HepG2 (cell line): Measurements from ENCODE around the gene WIPF2. TPM values are rescaled to one million over a fixed set of nuclear protein-coding genes. Genes with fewer than 3 reads are reported as not detected.

ENCODE experiments used
- ARID5B ChIP-seq: IDR thresholded peaks from 2 replicates; pipeline ENCODE4 v1.4.0; 2020; ENCODE audit warnings: mild to moderate bottlenecking, missing genetic modification reagents
- ERF ChIP-seq: IDR thresholded peaks from 2 replicates; pipeline ENCODE4 v1.6.1; 2018; ENCODE audit warnings: missing biosample characterization, missing genetic modification reagents
- FOXA3 ChIP-seq: IDR thresholded peaks from 2 replicates; pipeline ENCODE4 v1.6.1; 2016; ENCODE audit warnings: missing genetic modification reagents, missing compliant biosample characterization
- GATAD1 ChIP-seq: IDR thresholded peaks from 2 replicates; pipeline ENCODE4 v1.6.1; 2016; ENCODE audit warnings: missing genetic modification reagents, missing compliant biosample characterization
- MXI1 ChIP-seq: IDR thresholded peaks from 3 replicates; pipeline ENCODE4 v1.6.1; 2012; ENCODE audit warnings: low read depth, low read length, inconsistent platforms, borderline replicate concordance
- NCOA2 ChIP-seq: sonication (generic); formaldehyde crosslinking; IDR thresholded peaks from 2 replicates; pipeline ENCODE4 v1.8.0; 2022; ENCODE audit warnings: inconsistent platforms
- NR2F2 ChIP-seq: IDR thresholded peaks from 2 replicates; pipeline ENCODE4 v1.6.1; 2012; ENCODE audit warnings: low read depth, inconsistent platforms, borderline replicate concordance
- PBX2 ChIP-seq: IDR thresholded peaks from 2 replicates; pipeline ENCODE4 v1.6.1; 2016; ENCODE audit warnings: control low read depth
- POLR2A ChIP-seq, 2 experiments: IDR thresholded peaks; 2 replicates each; pipeline ENCODE4 v1.6.1; 2011; ENCODE audit warnings: low read depth in 2 of 2, low read length in 2 of 2, mild to moderate bottlenecking in 1 of 2, moderate library complexity in 1 of 2; ENCODE audit not compliant: insufficient read depth in 1 of 2
- SIX1 ChIP-seq: sonication (generic); formaldehyde crosslinking; IDR thresholded peaks from 2 replicates; pipeline ENCODE4 v1.4.0; 2020; ENCODE audit warnings: missing genetic modification reagents, borderline replicate concordance
- ZBTB10 ChIP-seq: sonication (generic); formaldehyde crosslinking; IDR thresholded peaks from 2 replicates; pipeline ENCODE4 v1.4.0; 2020; ENCODE audit warnings: missing genetic modification reagents, borderline replicate concordance
- ZFP36L2 ChIP-seq: sonication (generic); formaldehyde crosslinking; IDR thresholded peaks from 2 replicates; pipeline ENCODE4 v1.4.0; 2020; ENCODE audit warnings: missing genetic modification reagents
- ZKSCAN8 ChIP-seq: IDR thresholded peaks from 2 replicates; pipeline ENCODE4 v1.6.1; 2016; ENCODE audit warnings: borderline replicate concordance, missing genetic modification reagents, missing compliant biosample characterization
- ZNF101 ChIP-seq: sonication (generic); formaldehyde crosslinking; IDR thresholded peaks from 2 replicates; pipeline ENCODE4 v1.4.0; 2020; ENCODE audit warnings: mild to moderate bottlenecking, low read depth, missing genetic modification reagents, borderline replicate concordance
- ZNF235 ChIP-seq: sonication (generic); formaldehyde crosslinking; IDR thresholded peaks from 2 replicates; pipeline ENCODE4 v1.8.1; 2023; ENCODE audit warnings: mild to moderate bottlenecking, missing genetic modification reagents, borderline replicate concordance
- ZNF430 ChIP-seq: sonication (generic); formaldehyde crosslinking; IDR thresholded peaks from 2 replicates; pipeline ENCODE4 v1.9.0; 2021; ENCODE audit warnings: mild to moderate bottlenecking, missing genetic modification reagents
- ZNF556 ChIP-seq: sonication (generic); formaldehyde crosslinking; IDR thresholded peaks from 2 replicates; pipeline ENCODE4 v1.4.0; 2020; ENCODE audit warnings: mild to moderate bottlenecking, missing genetic modification reagents, borderline replicate concordance
- ZNF567 ChIP-seq: sonication (generic); formaldehyde crosslinking; IDR thresholded peaks from 2 replicates; pipeline ENCODE4 v1.8.1; 2023; ENCODE audit warnings: mild to moderate bottlenecking, missing genetic modification reagents, borderline replicate concordance
- polyA plus RNA-seq, 8 experiments: library from polyadenylated mRNA; depleted of rRNA in 3 of 8; stranded (reverse) in 7 of 8; unstranded in 1 of 8; fragments of >200 nt; fragmentation: Illumina TruSeq in 4 of 8; extraction: Trizol in 4 of 8; gene quantifications; 2 replicates each; pipeline versions ENCODE4 v1.2.1 to v1.2.3, GENCODE V29; 2011 to 2016; ENCODE audit warnings: low read depth in 4 of 8, missing spikeins in 1 of 8, mixed read lengths in 1 of 8; ENCODE audit not compliant: insufficient read depth in 1 of 8
- total RNA-seq, 5 experiments: library from RNA; depleted of rRNA; stranded (reverse); fragments of >200 nt; fragmentation: Illumina TruSeq; extraction: Trizol; gene quantifications; 2 replicates each; pipeline ENCODE4 v1.2.3, GENCODE V29; 2016; ENCODE audit warnings: low read depth in 1 of 5
- TF ChIP-seq, protein P1 (sequence below): sonication (generic); formaldehyde crosslinking; IDR thresholded peaks from 2 replicates; pipeline ENCODE4 v1.4.0; 2020; ENCODE audit warnings: mild to moderate bottlenecking, missing genetic modification reagents

WIPF2 gene
- total and polyA plus RNA-seq, 2 of the 13 experiments (the other 11 are each of a cell fraction or from before 2014, with no cell fraction given), result 7.2 to 10.8 TPM

DNA sequence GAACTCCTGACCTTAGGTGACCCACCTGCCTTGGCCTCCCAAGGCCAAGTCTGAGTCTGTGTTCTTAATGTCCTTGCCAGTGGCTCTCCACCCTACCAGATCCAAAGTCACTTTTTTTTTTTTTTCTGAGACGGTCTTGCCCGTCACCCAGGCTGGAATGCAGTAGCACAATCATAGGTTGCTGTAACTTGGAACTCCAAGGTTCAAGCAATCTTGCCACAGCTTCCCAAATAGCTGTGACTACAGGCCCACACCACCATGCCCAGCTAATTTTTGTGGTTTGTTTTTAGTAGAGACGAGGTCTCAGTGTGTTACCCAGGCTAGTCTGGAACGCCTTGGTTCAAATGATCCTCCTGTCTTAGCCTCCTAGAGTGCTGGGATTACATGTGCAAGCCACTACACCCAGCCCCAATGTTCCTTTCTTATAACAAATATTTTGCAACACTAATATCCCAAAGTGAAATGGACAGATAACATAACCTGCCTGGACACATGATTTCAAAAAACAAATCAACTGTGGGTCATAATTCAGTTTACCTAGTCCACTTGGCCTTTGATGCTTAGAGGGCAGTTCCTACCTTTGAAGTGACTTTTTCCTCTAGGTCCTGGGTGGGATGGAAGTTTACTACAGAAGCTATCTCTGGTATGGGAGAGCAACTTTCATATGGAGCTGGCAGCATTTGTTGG, 45.9 kb upstream of the WIPF2 start (continued):
- TF ChIP-seq NR2F2, result peak; percentile 89
- TF ChIP-seq, protein P1, sequence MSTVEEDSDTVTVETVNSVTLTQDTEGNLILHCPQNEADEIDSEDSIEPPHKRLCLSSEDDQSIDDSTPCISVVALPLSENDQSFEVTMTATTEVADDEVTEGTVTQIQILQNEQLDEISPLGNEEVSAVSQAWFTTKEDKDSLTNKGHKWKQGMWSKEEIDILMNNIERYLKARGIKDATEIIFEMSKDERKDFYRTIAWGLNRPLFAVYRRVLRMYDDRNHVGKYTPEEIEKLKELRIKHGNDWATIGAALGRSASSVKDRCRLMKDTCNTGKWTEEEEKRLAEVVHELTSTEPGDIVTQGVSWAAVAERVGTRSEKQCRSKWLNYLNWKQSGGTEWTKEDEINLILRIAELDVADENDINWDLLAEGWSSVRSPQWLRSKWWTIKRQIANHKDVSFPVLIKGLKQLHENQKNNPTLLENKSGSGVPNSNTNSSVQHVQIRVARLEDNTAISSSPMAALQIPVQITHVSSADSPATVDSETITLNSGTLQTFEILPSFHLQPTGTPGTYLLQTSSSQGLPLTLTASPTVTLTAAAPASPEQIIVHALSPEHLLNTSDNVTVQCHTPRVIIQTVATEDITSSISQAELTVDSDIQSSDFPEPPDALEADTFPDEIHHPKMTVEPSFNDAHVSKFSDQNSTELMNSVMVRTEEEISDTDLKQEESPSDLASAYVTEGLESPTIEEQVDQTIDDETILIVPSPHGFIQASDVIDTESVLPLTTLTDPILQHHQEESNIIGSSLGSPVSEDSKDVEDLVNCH (CRISPR knock-in tag), result no peak
- TF ChIP-seq ZNF556, result peak; percentile 55; the same call in 1 of the 2 replicates
- peak; percentile 46; the same call in 1 of the 2 replicates for TF ChIP-seq SIX1 (CRISPR knock-in tag)
- TF ChIP-seq ZKSCAN8 (CRISPR knock-in tag), result peak; percentile 49; the same call in 1 of the 2 replicates
- TF ChIP-seq ZNF235 (CRISPR knock-in tag), result no peak
- TF ChIP-seq POLR2A (IDR thresholded peaks at IDR 0.05; ENCODE audit: insufficient read depth in 1 of 2, low read depth in 2 of 2, low read length in 2 of 2), result no peak
- no peak for TF ChIP-seq ZBTB10 (CRISPR knock-in tag)
- TF ChIP-seq ARID5B (CRISPR knock-in tag), result peak; percentile 93
- TF ChIP-seq ZNF430 (CRISPR knock-in tag), result peak; percentile 69; the same call in 1 of the 2 replicates
- TF ChIP-seq MXI1, result no peak; the same call in 2 of the 3 replicates
- TF ChIP-seq GATAD1 (CRISPR knock-in tag), result no peak
- no peak for TF ChIP-seq PBX2
- TF ChIP-seq ZFP36L2 (CRISPR knock-in tag), result no peak
- TF ChIP-seq ZNF567 (CRISPR knock-in tag), result no peak
- TF ChIP-seq ERF (CRISPR knock-in tag), result peak; percentile 42; the same call in 1 of the 2 replicates
- TF ChIP-seq ZNF101 (CRISPR knock-in tag), result no peak
- TF ChIP-seq NCOA2 (CRISPR knock-in tag), result peak; percentile 76
- TF ChIP-seq FOXA3 (CRISPR knock-in tag), result peak; percentile 86
